BJ (cell line): ENCODE measurements around the gene PRKAG2. TPM values are rescaled to one million over a fixed set of nuclear protein-coding genes. Genes with fewer than 3 reads are reported as not detected.
A peak's percentile ranks its signal among the peaks of the same experiment; 100 is the strongest.

ENCODE experiments used
- CTCF ChIA-PET: fragments of 350-600 bp; formaldehyde crosslinking; extraction: SDS; loops from one replicate; lab custom pipeline; 2021; ENCODE audit warnings: antibody characterized with exemption, inconsistent platforms; lab: Yijun Ruan, JAX
- POLR2A ChIA-PET: fragments of 300-600 bp; sonication (Branson Sonifier 250); formaldehyde crosslinking; extraction: SDS; loops from one replicate; lab custom pipeline; 2021; ENCODE audit warnings: antibody characterized with exemption; lab: Charles Lee
- DNase-seq: peaks from one replicate; pipeline ENCODE4 v3.0.0-alpha.2; 2011; ENCODE audit warnings: low read depth
- H3K27me3 ChIP-seq: 2 replicates; pipeline ENCODE4 v1.6.0; 2011; ENCODE audit warnings: low read length; ENCODE audit not compliant: control insufficient read depth, insufficient read depth
- H3K36me3 ChIP-seq: 2 replicates; pipeline ENCODE4 v1.5.1; 2011; ENCODE audit warnings: low read length; ENCODE audit not compliant: control insufficient read depth, insufficient read depth
- H3K4me3 ChIP-seq: 2 replicates; pipeline ENCODE4 v1.5.1; 2011; ENCODE audit warnings: low read depth, mild to moderate bottlenecking, control low read depth, low read length
- CTCF ChIP-seq: IDR thresholded peaks from 2 replicates; pipeline ENCODE4 v1.5.1; 2011; ENCODE audit warnings: low read depth, mild to moderate bottlenecking, control low read depth, inconsistent platforms, low read length, moderate library complexity; ENCODE audit not compliant: insufficient read depth
- polyA plus RNA-seq: library from polyadenylated mRNA; depleted of rRNA; stranded (reverse); fragments of >200 nt; gene quantifications from 2 replicates; pipeline ENCODE4 v1.2.3, GENCODE V29; 2011

Gene PRKAG2
- polyA plus RNA-seq, 1 experiment: 11.3 TPM

GRCh38 chr7:151629713-151630272 lies 247.1 kb downstream of the PRKAG2 start:
- CTCF ChIA-PET: interaction anchor here (1.0 to 4.8 kb wide), 3 partner anchors 10 to 128 kb away, joined by 3 to 29 read pairs (median 10); no protein-coding TSS in a partner anchor
- TF ChIP-seq CTCF: no peak
- POLR2A ChIA-PET: no interaction called here
- H3K36me3 ChIP-seq: no peaks in the 10 kb centered on the region
- H3K27me3 ChIP-seq: no peaks in the 10 kb centered on the region
- no peak for DNase-seq
- no peak overlapping the region for H3K4me3 ChIP-seq

GRCh38 chr7:151628846-151629604 lies 247.9 kb downstream of the PRKAG2 start:
- H3K4me3 ChIP-seq: no peak overlapping the region
- ChIA-PET CTCF (interaction anchor here (1.2 to 4.8 kb wide), 2 partner anchors 9 to 129 kb away, joined by 4 to 29 read pairs; no protein-coding TSS in a partner anchor), POLR2A (no interaction called here)
- no peak for TF ChIP-seq CTCF
- no peak for DNase-seq
- no peaks in the 10 kb centered on the region for H3K36me3 ChIP-seq
- H3K27me3 ChIP-seq: no peaks in the 10 kb centered on the region

- POLR2A ChIA-PET: no interaction called here
- peak; percentile 36; the same call in 1 of the 2 replicates for TF ChIP-seq CTCF
- Histone ChIP-seq H3K4me3 (no peak overlapping the region), H3K27me3 (no peaks in the 10 kb centered on the region), H3K36me3 (no peaks in the 10 kb centered on the region)
- DNase-seq: no peak
- CTCF ChIA-PET: interaction anchor here (0.7 to 1.8 kb wide), 4 partner anchors 34 to 133 kb away, joined by 3 to 7 read pairs (median 4); no protein-coding TSS in a partner anchor
These were observed 250.3 kb downstream of the PRKAG2 start for GRCh38 chr7:151626422-151627115.

- no peak for TF ChIP-seq CTCF
- no peak for DNase-seq
- ChIA-PET POLR2A (no interaction called here), CTCF (interaction anchor here (1.0 to 1.8 kb wide), 3 partner anchors 33 to 133 kb away, joined by 3 to 7 read pairs (median 4); no protein-coding TSS in a partner anchor)
- Histone ChIP-seq H3K36me3 (no peaks in the 10 kb centered on the region), H3K27me3 (no peaks in the 10 kb centered on the region), H3K4me3 (no peak overlapping the region)
These were observed 251.3 kb downstream of the PRKAG2 start for GRCh38 chr7:151625606-151626005.
